HepG2 (cell line): ENCODE data around the gene PCYT2. TPM values are rescaled to one million over a fixed set of nuclear protein-coding genes. Genes with fewer than 3 reads are reported as not detected.

ENCODE experiments used
- CENPX ChIP-seq: sonication (generic); formaldehyde crosslinking; IDR thresholded peaks from 2 replicates; pipeline ENCODE4 v1.9.0; 2021; ENCODE audit warnings: mild to moderate bottlenecking, missing genetic modification reagents, moderate library complexity
- HNF4G ChIP-seq, 2 experiments: sonication (generic) in 1 of 2; formaldehyde crosslinking in 1 of 2; IDR thresholded peaks; 2 replicates each; pipeline versions ENCODE4 v1.4.0 to v1.6.1; 2011 to 2020; ENCODE audit warnings: borderline replicate concordance in 2 of 2, low read depth in 2 of 2, mild to moderate bottlenecking in 2 of 2, low read length in 1 of 2, missing genetic modification reagents in 1 of 2, moderate library complexity in 1 of 2
- KDM3A ChIP-seq: IDR thresholded peaks from 2 replicates; pipeline ENCODE4 v1.6.1; 2018; ENCODE audit warnings: low read depth, missing compliant biosample characterization
- MAX ChIP-seq: IDR thresholded peaks from 2 replicates; pipeline ENCODE4 v1.6.1; 2012; ENCODE audit warnings: inconsistent platforms
- MXI1 ChIP-seq: IDR thresholded peaks from 3 replicates; pipeline ENCODE4 v1.6.1; 2012; ENCODE audit warnings: low read depth, low read length, inconsistent platforms, borderline replicate concordance
- PLSCR1 ChIP-seq: sonication (generic); formaldehyde crosslinking; IDR thresholded peaks from 2 replicates; pipeline ENCODE4 v1.5.0; 2020; ENCODE audit warnings: missing genetic modification reagents, mild to moderate bottlenecking, borderline replicate concordance
- PTBP1 ChIP-seq: fragments of 200-400 bp; formaldehyde crosslinking; IDR thresholded peaks from 2 replicates; pipeline ENCODE4 v1.6.1; 2018; ENCODE audit warnings: low read length, low read depth; ENCODE audit not compliant: poor library complexity, severe bottlenecking
- SKI ChIP-seq: fragments of 450-650 bp; IDR thresholded peaks from one replicate; pipeline ENCODE4 v1.6.1; 2018; ENCODE audit warnings: mild to moderate bottlenecking; ENCODE audit not compliant: partially characterized antibody
- SOX13 ChIP-seq, 3 experiments: fragments of 450-650 bp in 1 of 3; sonication (generic) in 1 of 3; formaldehyde crosslinking in 1 of 3; IDR thresholded peaks in 2 of 3; conservative IDR thresholded peaks in 1 of 3; 2 replicates each; pipeline versions ENCODE4 v1.5.0 to v1.6.1; 2016 to 2020; ENCODE audit warnings: antibody characterized with exemption in 1 of 3, mild to moderate bottlenecking in 1 of 3, missing compliant biosample characterization in 1 of 3, missing genetic modification reagents in 1 of 3, moderate library complexity in 1 of 3
- SRSF1 ChIP-seq: fragments of 200-400 bp; formaldehyde crosslinking; optimal IDR thresholded peaks from 2 replicates; pipeline ENCODE3; 2017; ENCODE audit warnings: mild to moderate bottlenecking, low read depth, low read length, moderate library complexity
- WIZ ChIP-seq: sonication (generic); formaldehyde crosslinking; IDR thresholded peaks from 2 replicates; pipeline ENCODE4 v1.5.1; 2020; ENCODE audit warnings: mild to moderate bottlenecking, missing genetic modification reagents
- ZBTB33 ChIP-seq: sonication (generic); formaldehyde crosslinking; IDR thresholded peaks from 2 replicates; pipeline ENCODE4 v1.4.0; 2020; ENCODE audit warnings: missing genetic modification reagents
- ZFP90 ChIP-seq: sonication (generic); formaldehyde crosslinking; IDR thresholded peaks from 2 replicates; pipeline ENCODE4 v1.8.0; 2022; ENCODE audit warnings: missing genetic modification reagents, mild to moderate bottlenecking, inconsistent platforms, borderline replicate concordance
- ZNF121 ChIP-seq: sonication (generic); formaldehyde crosslinking; IDR thresholded peaks from 2 replicates; pipeline ENCODE4 v1.5.0; 2020; ENCODE audit warnings: mild to moderate bottlenecking, missing genetic modification reagents
- ZNF703 ChIP-seq: sonication (generic); formaldehyde crosslinking; IDR thresholded peaks from 2 replicates; pipeline ENCODE4 v1.5.1; 2020; ENCODE audit warnings: missing genetic modification reagents, mild to moderate bottlenecking, moderate library complexity, borderline replicate concordance
- ZNF879 ChIP-seq: sonication (generic); formaldehyde crosslinking; IDR thresholded peaks from 2 replicates; pipeline ENCODE4 v1.8.1; 2023; ENCODE audit warnings: missing genetic modification reagents
- ZXDC ChIP-seq: sonication (generic); formaldehyde crosslinking; IDR thresholded peaks from 2 replicates; pipeline ENCODE4 v1.5.0; 2020; ENCODE audit warnings: mild to moderate bottlenecking, missing genetic modification reagents
- polyA plus RNA-seq, 8 experiments: library from polyadenylated mRNA; depleted of rRNA in 3 of 8; stranded (reverse) in 7 of 8; unstranded in 1 of 8; fragments of >200 nt; fragmentation: Illumina TruSeq in 4 of 8; extraction: Trizol in 4 of 8; gene quantifications; 2 replicates each; pipeline versions ENCODE4 v1.2.1 to v1.2.3, GENCODE V29; 2011 to 2016; ENCODE audit warnings: low read depth in 4 of 8, missing spikeins in 1 of 8, mixed read lengths in 1 of 8; ENCODE audit not compliant: insufficient read depth in 1 of 8
- total RNA-seq, 5 experiments: library from RNA; depleted of rRNA; stranded (reverse); fragments of >200 nt; fragmentation: Illumina TruSeq; extraction: Trizol; gene quantifications; 2 replicates each; pipeline ENCODE4 v1.2.3, GENCODE V29; 2016; ENCODE audit warnings: low read depth in 1 of 5
- TF ChIP-seq, protein P1 (sequence below): sonication (generic); formaldehyde crosslinking; IDR thresholded peaks from 2 replicates; pipeline ENCODE4 v1.4.0; 2020; ENCODE audit warnings: mild to moderate bottlenecking, missing genetic modification reagents

PCYT2 gene
- total and polyA plus RNA-seq, 2 of the 13 experiments (the other 11 are each of a cell fraction or from before 2014, with no cell fraction given): 147 to 297 TPM

- TF ChIP-seq PLSCR1 (CRISPR knock-in tag): peak; percentile 61; the same call in 1 of the 2 replicates
- TF ChIP-seq ZXDC (CRISPR knock-in tag): peak; percentile 82; the same call in 1 of the 2 replicates
- no peak for TF ChIP-seq ZNF879 (CRISPR knock-in tag)
- no peak for TF ChIP-seq WIZ (CRISPR knock-in tag)
- TF ChIP-seq ZNF703 (CRISPR knock-in tag): 0 out of 2 replicates have a peak, but pooled peaks have one; percentile 33
- peak; percentile 44 for TF ChIP-seq PTBP1
- TF ChIP-seq MXI1: peak; percentile 74; the same call in 1 of the 3 replicates
- 0 out of 2 replicates have a peak, but pooled peaks have one; percentile 15 for TF ChIP-seq HNF4G (IDR thresholded peaks at IDR 0.05; ENCODE audit: borderline replicate concordance, low read depth, low read length)
- TF ChIP-seq HNF4G (CRISPR knock-in tag; IDR thresholded peaks at IDR 0.05; ENCODE audit: borderline replicate concordance, low read depth): no peak
- peak; percentile 94 for TF ChIP-seq ZBTB33 (CRISPR knock-in tag)
- peak; percentile 51; the same call in 1 of the 2 replicates for TF ChIP-seq MAX
- peak; percentile 32 for TF ChIP-seq SKI
- TF ChIP-seq SOX13 (IDR thresholded peaks at IDR 0.05): 0 out of 2 replicates have a peak, but pooled peaks have one; percentile 26
- 0 out of 4 replicates have a peak, but pooled peaks of 1 of the 2 experiments have one; percentile 28 for TF ChIP-seq SOX13 (CRISPR knock-in tag; conservative IDR thresholded peaks at IDR 0.05 in 1 of 2, IDR thresholded peaks at IDR 0.05 in 1 of 2)
- TF ChIP-seq KDM3A (CRISPR knock-in tag): 0 out of 2 replicates have a peak, but pooled peaks have one; percentile 36
- peak; percentile 48 for TF ChIP-seq SRSF1
- TF ChIP-seq ZNF121 (CRISPR knock-in tag): peak; percentile 20; the same call in 1 of the 2 replicates
- peak; percentile 7; the same call in 1 of the 2 replicates for TF ChIP-seq ZFP90 (CRISPR knock-in tag)
- no peak for TF ChIP-seq CENPX
- TF ChIP-seq, protein P1, sequence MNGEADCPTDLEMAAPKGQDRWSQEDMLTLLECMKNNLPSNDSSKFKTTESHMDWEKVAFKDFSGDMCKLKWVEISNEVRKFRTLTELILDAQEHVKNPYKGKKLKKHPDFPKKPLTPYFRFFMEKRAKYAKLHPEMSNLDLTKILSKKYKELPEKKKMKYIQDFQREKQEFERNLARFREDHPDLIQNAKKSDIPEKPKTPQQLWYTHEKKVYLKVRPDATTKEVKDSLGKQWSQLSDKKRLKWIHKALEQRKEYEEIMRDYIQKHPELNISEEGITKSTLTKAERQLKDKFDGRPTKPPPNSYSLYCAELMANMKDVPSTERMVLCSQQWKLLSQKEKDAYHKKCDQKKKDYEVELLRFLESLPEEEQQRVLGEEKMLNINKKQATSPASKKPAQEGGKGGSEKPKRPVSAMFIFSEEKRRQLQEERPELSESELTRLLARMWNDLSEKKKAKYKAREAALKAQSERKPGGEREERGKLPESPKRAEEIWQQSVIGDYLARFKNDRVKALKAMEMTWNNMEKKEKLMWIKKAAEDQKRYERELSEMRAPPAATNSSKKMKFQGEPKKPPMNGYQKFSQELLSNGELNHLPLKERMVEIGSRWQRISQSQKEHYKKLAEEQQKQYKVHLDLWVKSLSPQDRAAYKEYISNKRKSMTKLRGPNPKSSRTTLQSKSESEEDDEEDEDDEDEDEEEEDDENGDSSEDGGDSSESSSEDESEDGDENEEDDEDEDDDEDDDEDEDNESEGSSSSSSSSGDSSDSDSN (CRISPR knock-in tag): 0 out of 2 replicates have a peak, but pooled peaks have one; percentile 16
These were observed 45.3 kb downstream of the PCYT2 start (continued) for GRCh38 chr17:81865733-81866439.
